HepG2 (cell line): Measurements from ENCODE around the gene PODXL2. TPM values are rescaled to one million over a fixed set of nuclear protein-coding genes. Genes with fewer than 3 reads are reported as not detected.

Experiments
- ATAC-seq: fragments of 200-7000 bp; cut with Tn5 transposase; 3 replicates; pipeline ENCODE4 v1.9.1; 2020; ENCODE audit warnings: mild to moderate bottlenecking, moderate library complexity
- BruUV-seq: library from RNA; stranded (reverse); fragments of 400-500 nt; replicated peaks from 2 replicates; lab custom pipeline; 2021; lab: Mats Ljungman, UMichigan
- CTCF ChIA-PET: fragments of 300-600 bp; formaldehyde crosslinking; extraction: SDS; loops from one replicate; lab custom pipeline; 2021; ENCODE audit warnings: low total read pairs, inconsistent platforms, low intra/inter-chr PET ratio; lab: Yijun Ruan, JAX
- POLR2A ChIA-PET: fragments of 350-600 bp; sonication (Branson Sonifier 250); formaldehyde crosslinking; loops from one replicate; lab custom pipeline; 2020; ENCODE audit warnings: antibody characterized with exemption, inconsistent platforms; lab: Yijun Ruan, JAX
- DNase-seq: peaks from one replicate; pipeline ENCODE4 v3.0.0-alpha.2; 2015; ENCODE audit warnings: low spot score
- FAIRE-seq: peaks from 3 replicates; lab custom pipeline; 2011; peaks lifted over from hg19 to GRCh38; lab: Jason Lieb, UNC
- H2AFZ ChIP-seq: one replicate; pipeline ENCODE4 v1.6.1; 2011; ENCODE audit warnings: low read length, inconsistent platforms
- H3K27ac ChIP-seq: fragments of 300-600 bp; 3 replicates; pipeline ENCODE4 v1.8.0; 2011; ENCODE audit warnings: mixed run types, mild to moderate bottlenecking, mixed read lengths, low read length, inconsistent platforms; ENCODE audit not compliant: insufficient read depth; ENCODE audit errors: extremely low read length
- H3K27me3 ChIP-seq, 2 experiments: fragments of 200-600 bp in 1 of 2; 2 replicates in 1 of 2; 3 replicates in 1 of 2; pipeline versions ENCODE4 v1.6.0 to v1.8.0; 2011; ENCODE audit warnings: low read length in 2 of 2, mild to moderate bottlenecking in 2 of 2, moderate library complexity in 2 of 2, inconsistent platforms in 1 of 2; ENCODE audit not compliant: insufficient read depth in 2 of 2, control insufficient read depth in 1 of 2
- H3K36me3 ChIP-seq, 2 experiments: fragments of 200-600 bp in 1 of 2; replicated peaks in 1 of 2; 2 replicates in 1 of 2; 3 replicates in 1 of 2; pipeline versions ENCODE4 v1.5.1 to v1.8.0; 2011; ENCODE audit warnings: low read length in 2 of 2, inconsistent platforms in 1 of 2; ENCODE audit not compliant: insufficient read depth in 2 of 2, control insufficient read depth in 1 of 2
- H3K4me1 ChIP-seq: 2 replicates; pipeline ENCODE4 v1.5.1; 2012; ENCODE audit warnings: low read length, inconsistent platforms; ENCODE audit not compliant: insufficient read depth
- H3K4me2 ChIP-seq: 2 replicates; pipeline ENCODE4 v1.6.0; 2011; ENCODE audit warnings: low read depth, low read length, inconsistent platforms
- H3K4me3 ChIP-seq, 3 experiments: fragments of 200-600 bp in 1 of 3; sonication (generic), shearing (Covaris generic) in 1 of 3; replicated peaks in 1 of 3; 2 replicates each; pipeline ENCODE4 v1.5.1; 2011 to 2016; ENCODE audit warnings: low read length in 3 of 3, inconsistent platforms in 2 of 3, low read depth in 2 of 3, mild to moderate bottlenecking in 2 of 3, control low read depth in 1 of 3, mixed read lengths in 1 of 3; ENCODE audit not compliant: insufficient read depth in 1 of 3
- H3K79me2 ChIP-seq: one replicate; pipeline ENCODE4 v1.6.1; 2011; ENCODE audit warnings: low read length, inconsistent platforms; ENCODE audit not compliant: insufficient read depth
- H3K9ac ChIP-seq: 2 replicates; pipeline ENCODE4 v1.6.0; 2011; ENCODE audit warnings: mild to moderate bottlenecking, low read depth, low read length, inconsistent platforms; ENCODE audit not compliant: insufficient read depth
- H3K9me3 ChIP-seq: 2 replicates; pipeline ENCODE4 v1.5.1; 2012; ENCODE audit warnings: mild to moderate bottlenecking, low read length
- H4K20me1 ChIP-seq: 2 replicates; pipeline ENCODE4 v1.6.0; 2011; ENCODE audit warnings: inconsistent platforms, mild to moderate bottlenecking, low read length, moderate library complexity; ENCODE audit not compliant: insufficient read depth
- ASH2L ChIP-seq: fragments of 300-600, 200-600 bp; sonication (generic); IDR thresholded peaks from 2 replicates; pipeline ENCODE4 v1.7.0; 2017; ENCODE audit warnings: low read depth, mild to moderate bottlenecking, moderate library complexity, mixed read lengths, low read length; ENCODE audit not compliant: insufficient read length
- GABPB1 ChIP-seq: IDR thresholded peaks from 2 replicates; pipeline ENCODE4 v1.6.1; 2016; ENCODE audit warnings: mild to moderate bottlenecking, missing genetic modification reagents, moderate library complexity, missing compliant biosample characterization
- HNRNPH1 ChIP-seq: fragments of 200-400 bp; formaldehyde crosslinking; optimal IDR thresholded peaks from 2 replicates; pipeline ENCODE3; 2017; ENCODE audit warnings: mild to moderate bottlenecking, low read depth, low read length
- HNRNPUL1 ChIP-seq: fragments of 200-400 bp; formaldehyde crosslinking; IDR thresholded peaks from 2 replicates; pipeline ENCODE4 v1.6.1; 2017; ENCODE audit warnings: low read depth, mild to moderate bottlenecking, low read length, moderate library complexity
- HOXA7 ChIP-seq: sonication (generic); formaldehyde crosslinking; IDR thresholded peaks from 2 replicates; pipeline ENCODE4 v1.8.1; 2022; ENCODE audit warnings: mild to moderate bottlenecking, missing genetic modification reagents, moderate library complexity
- MED13 ChIP-seq: sonication (generic); formaldehyde crosslinking; IDR thresholded peaks from 2 replicates; pipeline ENCODE4 v1.5.0; 2020; ENCODE audit warnings: missing genetic modification reagents
- MZF1 ChIP-seq: sonication (generic); formaldehyde crosslinking; IDR thresholded peaks from 2 replicates; pipeline ENCODE4 v1.8.1; 2023; ENCODE audit warnings: mild to moderate bottlenecking, missing genetic modification reagents, borderline replicate concordance
- NKX3-1 ChIP-seq: sonication (generic); formaldehyde crosslinking; IDR thresholded peaks from 2 replicates; pipeline ENCODE4 v1.5.0; 2020; ENCODE audit warnings: missing genetic modification reagents
- NR1H2 ChIP-seq: sonication (generic); formaldehyde crosslinking; IDR thresholded peaks from 2 replicates; pipeline ENCODE4 v1.8.1; 2022; ENCODE audit warnings: low read depth, missing genetic modification reagents, borderline replicate concordance
- POGZ ChIP-seq: sonication (generic); formaldehyde crosslinking; IDR thresholded peaks from 2 replicates; pipeline ENCODE4 v1.4.0; 2020; ENCODE audit warnings: mild to moderate bottlenecking, missing genetic modification reagents
- REST ChIP-seq, 2 experiments: IDR thresholded peaks; 2 replicates each; pipeline ENCODE4 v1.6.1; 2011 to 2012; ENCODE audit warnings: low read length in 2 of 2, borderline replicate concordance in 1 of 2, low read depth in 1 of 2, mild to moderate bottlenecking in 1 of 2, moderate library complexity in 1 of 2
- SRY ChIP-seq: sonication (generic); formaldehyde crosslinking; IDR thresholded peaks from 2 replicates; pipeline ENCODE4 v1.8.0; 2022; ENCODE audit warnings: mild to moderate bottlenecking, missing genetic modification reagents
- TCF7L2 ChIP-seq: IDR thresholded peaks from 2 replicates; pipeline ENCODE4 v1.6.1; 2011; ENCODE audit warnings: mild to moderate bottlenecking, low read depth, low read length, moderate library complexity
- ZNF101 ChIP-seq: sonication (generic); formaldehyde crosslinking; IDR thresholded peaks from 2 replicates; pipeline ENCODE4 v1.4.0; 2020; ENCODE audit warnings: mild to moderate bottlenecking, low read depth, missing genetic modification reagents, borderline replicate concordance
- ZNF205 ChIP-seq: IDR thresholded peaks from 2 replicates; pipeline ENCODE4 v1.6.1; 2018; ENCODE audit warnings: missing biosample characterization, missing genetic modification reagents
- ZNF616 ChIP-seq: sonication (generic); formaldehyde crosslinking; IDR thresholded peaks from 2 replicates; pipeline ENCODE4 v1.5.0; 2020; ENCODE audit warnings: low read depth, mild to moderate bottlenecking, missing genetic modification reagents
- ZNF674 ChIP-seq: sonication (generic); formaldehyde crosslinking; IDR thresholded peaks from 2 replicates; pipeline ENCODE4 v1.5.0; 2020; ENCODE audit warnings: low read depth, mild to moderate bottlenecking, missing genetic modification reagents
- WGBS: methylation state at CpG from one replicate; pipeline ENCODE4 v1.1.6; 2017; ENCODE audit warnings: low lambda C conversion rate; 5-methylcytosine and 5-hydroxymethylcytosine counted together
- in situ Hi-C: cut with HindIII; loops from 2 replicates; pipeline ENCODE4 v1.10.0; 2017; ENCODE audit warnings: low pct_unique_long_range_greater_than_20kb; ENCODE audit not compliant: extremely low pct_ligation_motif_present
- intact Hi-C: fragments of 100-400 bp; cut with micrococcal nuclease; formaldehyde crosslinking; loops from one replicate; pipeline ENCODE4 v1.10.0; 2022; ENCODE audit not compliant: unreplicated experiment
- polyA plus RNA-seq, 8 experiments: library from polyadenylated mRNA; depleted of rRNA in 3 of 8; stranded (reverse) in 7 of 8; unstranded in 1 of 8; fragments of >200 nt; fragmentation: Illumina TruSeq in 4 of 8; extraction: Trizol in 4 of 8; gene quantifications; 2 replicates each; pipeline versions ENCODE4 v1.2.1 to v1.2.3, GENCODE V29; 2011 to 2016; ENCODE audit warnings: low read depth in 4 of 8, missing spikeins in 1 of 8, mixed read lengths in 1 of 8; ENCODE audit not compliant: insufficient read depth in 1 of 8
- total RNA-seq, 5 experiments: library from RNA; depleted of rRNA; stranded (reverse); fragments of >200 nt; fragmentation: Illumina TruSeq; extraction: Trizol; gene quantifications; 2 replicates each; pipeline ENCODE4 v1.2.3, GENCODE V29; 2016; ENCODE audit warnings: low read depth in 1 of 5
- TF ChIP-seq, protein P1 (sequence below): IDR thresholded peaks from 2 replicates; pipeline ENCODE4 v1.6.1; 2016; ENCODE audit warnings: mild to moderate bottlenecking, missing biosample characterization, missing genetic modification reagents

The PODXL2 gene
- total and polyA plus RNA-seq, 2 of the 13 experiments (the other 11 are each of a cell fraction or from before 2014, with no cell fraction given), result 20.4 to 25.1 TPM

GRCh38 chr3:127671523-127672428 is 42.8 kb downstream of the PODXL2 start:
- POLR2A ChIA-PET, result interaction anchor here (1.0 kb wide), 1 partner anchor 74 kb away, joined by 3 read pairs; the partner anchor contains the start of gene MCM2
- Histone ChIP-seq H3K27me3 (peaks cover 0 to 4% of the 10 kb centered on the region in 2 experiments; a peak in 1 of 5 replicates), H3K9ac (peak overlapping the region; percentile 83), H2AFZ (no peak overlapping the region), H3K79me2 (no peaks in the 10 kb centered on the region), H3K27ac (peak overlapping the region; percentile 49), H4K20me1 (no peaks in the 10 kb centered on the region), H3K9me3 (no peaks in the 10 kb centered on the region), H3K36me3 (no peaks in the 10 kb centered on the region), H3K4me3 (peak overlapping the region; percentile 58 to 78 (median 67)), H3K4me2 (peak overlapping the region; percentile 74), H3K4me1 (peaks cover 19% of the 10 kb centered on the region)
- FAIRE-seq (no peak), ATAC-seq (no peak), DNase-seq (no peak)
- in situ Hi-C loops (no loop called here), intact Hi-C loops (no loop called here)
- BruUV-seq, result no TSS peak
- WGBS, result 86% methylated on average over 9 of the region's 44 CpGs
- CTCF ChIA-PET, result no interaction called here
- TF ChIP-seq REST (IDR thresholded peaks at IDR 0.05; ENCODE audit: borderline replicate concordance in 1 of 2, low read depth in 1 of 2, low read length in 2 of 2), result no peak
- TF ChIP-seq, protein P1, sequence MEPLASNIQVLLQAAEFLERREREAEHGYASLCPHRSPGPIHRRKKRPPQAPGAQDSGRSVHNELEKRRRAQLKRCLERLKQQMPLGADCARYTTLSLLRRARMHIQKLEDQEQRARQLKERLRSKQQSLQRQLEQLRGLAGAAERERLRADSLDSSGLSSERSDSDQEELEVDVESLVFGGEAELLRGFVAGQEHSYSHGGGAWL, result no peak
- TF ChIP-seq HNRNPUL1, result no peak
- TF ChIP-seq GABPB1, result 0 out of 2 replicates have a peak, but pooled peaks have one; percentile 0
- TF ChIP-seq HOXA7 (CRISPR knock-in tag), result no peak
- TF ChIP-seq TCF7L2, result no peak
- TF ChIP-seq MZF1 (CRISPR knock-in tag), result no peak
- TF ChIP-seq ZNF616 (CRISPR knock-in tag), result no peak
- TF ChIP-seq ZNF101 (CRISPR knock-in tag), result no peak
- TF ChIP-seq SRY (CRISPR knock-in tag), result no peak
- TF ChIP-seq HNRNPH1, result no peak
- no peak for TF ChIP-seq ZNF205
- no peak for TF ChIP-seq POGZ (CRISPR knock-in tag)
- no peak for TF ChIP-seq MED13
- TF ChIP-seq ZNF674 (CRISPR knock-in tag), result 0 out of 2 replicates have a peak, but pooled peaks have one; percentile 17
- no peak for TF ChIP-seq ASH2L
- no peak for TF ChIP-seq NR1H2
- no peak for TF ChIP-seq NKX3-1 (CRISPR knock-in tag)
